NB4 (cell line): ENCODE results near the gene EFL1.

Experiments used
- MYC ChIP-seq: IDR thresholded peaks from 2 replicates; pipeline ENCODE4 v1.6.1; 2011; ENCODE audit warnings: low read depth, low read length
- POLR2A ChIP-seq: IDR thresholded peaks from 2 replicates; pipeline ENCODE4 v1.6.1; 2011; ENCODE audit warnings: mild to moderate bottlenecking; ENCODE audit not compliant: insufficient read length; ENCODE audit errors: extremely low read depth
- TF ChIP-seq, protein P1 (sequence below): IDR thresholded peaks from one replicate; pipeline ENCODE4 v1.5.1; 2012; ENCODE audit warnings: low read depth, low read length

DNA sequence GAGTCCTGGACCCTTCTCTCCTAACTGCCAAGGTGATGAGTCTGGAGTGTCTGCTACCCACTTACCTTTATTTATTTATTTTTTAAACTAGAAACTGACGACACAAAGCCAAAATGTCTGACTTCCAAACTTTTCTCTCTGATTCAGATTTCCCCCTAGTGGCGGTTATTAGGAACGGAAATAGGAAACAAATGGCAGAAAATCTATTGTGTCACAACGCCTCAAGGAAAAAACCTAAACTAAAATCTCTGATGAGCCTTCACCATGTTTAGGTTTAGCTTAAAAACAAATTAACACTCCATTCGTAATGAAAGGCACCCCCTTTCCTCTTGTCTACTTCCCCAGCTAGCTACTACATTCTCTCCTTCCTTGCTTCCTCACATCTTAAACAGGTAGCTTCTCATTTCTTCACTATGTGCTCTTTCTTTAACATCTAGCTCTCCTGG is 122.7 kb downstream of the EFL1 start:
- no peak for TF ChIP-seq POLR2A
- TF ChIP-seq, protein P1, sequence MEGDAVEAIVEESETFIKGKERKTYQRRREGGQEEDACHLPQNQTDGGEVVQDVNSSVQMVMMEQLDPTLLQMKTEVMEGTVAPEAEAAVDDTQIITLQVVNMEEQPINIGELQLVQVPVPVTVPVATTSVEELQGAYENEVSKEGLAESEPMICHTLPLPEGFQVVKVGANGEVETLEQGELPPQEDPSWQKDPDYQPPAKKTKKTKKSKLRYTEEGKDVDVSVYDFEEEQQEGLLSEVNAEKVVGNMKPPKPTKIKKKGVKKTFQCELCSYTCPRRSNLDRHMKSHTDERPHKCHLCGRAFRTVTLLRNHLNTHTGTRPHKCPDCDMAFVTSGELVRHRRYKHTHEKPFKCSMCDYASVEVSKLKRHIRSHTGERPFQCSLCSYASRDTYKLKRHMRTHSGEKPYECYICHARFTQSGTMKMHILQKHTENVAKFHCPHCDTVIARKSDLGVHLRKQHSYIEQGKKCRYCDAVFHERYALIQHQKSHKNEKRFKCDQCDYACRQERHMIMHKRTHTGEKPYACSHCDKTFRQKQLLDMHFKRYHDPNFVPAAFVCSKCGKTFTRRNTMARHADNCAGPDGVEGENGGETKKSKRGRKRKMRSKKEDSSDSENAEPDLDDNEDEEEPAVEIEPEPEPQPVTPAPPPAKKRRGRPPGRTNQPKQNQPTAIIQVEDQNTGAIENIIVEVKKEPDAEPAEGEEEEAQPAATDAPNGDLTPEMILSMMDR: peak; percentile 71
- no peak for TF ChIP-seq MYC
